Measurements from ENCODE around the gene ARHGEF25.
"Not testable (repeated sequence)": the region's sequence is repeated elsewhere in the genome, so short reads cannot be mapped to it uniquely, and the experiment has no call there.

The ARHGEF25 gene

GRCh38 chr12:57586128-57586527 is 25.1 kb upstream of the ARHGEF25 start:
- DNase-seq: no peak

DNA sequence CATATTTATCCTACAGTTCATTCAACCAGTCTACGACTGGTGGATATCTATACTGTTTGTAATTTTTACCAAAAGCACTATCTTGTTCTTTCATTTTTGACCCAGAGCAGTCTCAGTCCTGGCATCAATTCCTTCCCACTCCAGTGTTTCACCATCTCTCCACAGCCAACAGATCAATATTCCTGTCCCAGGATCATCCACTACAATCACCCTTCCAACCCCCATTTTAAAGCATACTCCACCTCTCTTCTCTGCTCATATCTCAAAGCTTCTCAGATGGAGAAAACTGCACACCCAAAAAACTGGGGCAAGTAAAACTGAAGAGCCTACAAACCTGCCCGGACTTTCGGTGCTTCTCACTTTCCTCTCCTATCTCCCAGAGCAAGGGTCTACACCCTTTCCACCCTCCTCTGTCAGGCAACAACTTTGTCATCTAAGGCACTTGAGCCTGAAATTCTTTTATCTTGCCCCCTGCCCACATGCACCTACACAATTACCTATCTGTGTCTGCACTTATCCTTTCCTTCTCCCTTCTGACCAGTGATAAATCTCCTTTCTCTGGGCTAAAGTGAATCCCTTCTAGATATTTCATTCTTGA is 24.3 kb upstream of the ARHGEF25 start:
- no peak for DNase-seq

DNA sequence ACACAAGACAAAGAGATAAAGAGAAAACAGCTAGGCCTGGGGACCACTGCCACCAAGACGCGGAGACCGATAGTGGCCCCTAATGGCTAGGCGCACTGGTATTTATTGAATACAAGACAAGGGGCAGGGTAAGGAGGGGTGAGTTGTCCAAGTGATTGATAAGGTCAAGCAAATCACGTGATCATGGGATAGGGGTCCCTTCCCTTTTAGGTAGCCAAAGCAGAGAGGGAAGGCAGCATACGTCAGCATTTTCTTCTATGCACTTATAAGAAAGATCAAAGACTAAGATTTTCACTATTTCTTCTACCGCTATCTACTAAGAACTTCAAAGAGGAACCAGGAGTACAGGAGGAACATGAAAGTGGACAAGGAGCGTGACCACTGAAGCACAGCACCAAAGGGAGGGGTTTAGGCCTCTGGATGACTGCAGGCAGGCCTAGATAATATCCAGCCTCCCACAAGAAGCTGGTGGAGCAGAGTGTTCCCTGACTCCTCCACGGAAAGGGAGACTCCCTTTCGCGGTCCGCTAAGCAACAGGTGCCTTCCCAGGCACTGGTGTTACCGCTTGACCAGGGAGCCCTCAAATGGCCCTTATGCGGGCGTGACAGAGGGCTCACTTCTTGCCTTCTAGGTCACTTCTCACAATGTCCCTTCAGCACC is 22.2 kb upstream of the ARHGEF25 start:
- DNase-seq: not testable (repeated sequence)

- no peak for DNase-seq
These were observed 20.8 kb upstream of the ARHGEF25 start for GRCh38 chr12:57590479-57590863.

- DNase-seq: no peak
These were observed 20.1 kb upstream of the ARHGEF25 start, which contains the start of gene PIP4K2C for GRCh38 chr12:57590864-57591781. PIP4K2C (plus strand) TSS chr12:57591192; CDS start chr12:57591290, 98 bp downstream.

DNA sequence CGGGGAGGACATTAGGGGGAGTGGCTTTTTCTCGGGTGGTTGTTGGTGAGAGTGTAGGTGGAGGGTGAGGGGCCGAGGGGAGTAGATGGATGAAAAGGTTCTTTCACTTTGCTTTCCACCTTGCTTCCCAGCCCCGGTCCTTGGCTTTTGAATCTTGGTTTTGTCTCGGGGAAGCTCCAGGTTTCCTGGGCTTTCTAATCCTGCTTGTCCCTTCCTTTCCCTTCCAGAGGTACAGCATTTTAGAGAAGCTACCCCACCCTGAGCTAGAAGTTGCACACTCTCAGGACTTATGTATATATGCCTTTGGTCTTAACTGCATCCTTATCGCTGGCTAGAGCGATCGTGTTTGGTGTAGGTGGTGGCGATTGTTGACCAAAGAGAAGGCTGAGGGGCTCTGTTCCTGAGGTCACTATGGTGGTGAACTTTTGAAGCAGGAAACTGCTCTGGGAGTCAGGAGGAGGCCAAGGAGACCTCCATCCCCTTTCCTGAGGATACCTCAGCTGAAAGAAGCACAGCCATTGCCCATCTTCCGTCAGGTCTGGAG is 19.4 kb upstream of the ARHGEF25 start:
- no peak for DNase-seq

- DNase-seq: no peak
These were observed 18.6 kb upstream of the ARHGEF25 start for GRCh38 chr12:57592551-57593165.

- no peak for DNase-seq
These were observed 18.0 kb upstream of the ARHGEF25 start for GRCh38 chr12:57593187-57593586.

DNA sequence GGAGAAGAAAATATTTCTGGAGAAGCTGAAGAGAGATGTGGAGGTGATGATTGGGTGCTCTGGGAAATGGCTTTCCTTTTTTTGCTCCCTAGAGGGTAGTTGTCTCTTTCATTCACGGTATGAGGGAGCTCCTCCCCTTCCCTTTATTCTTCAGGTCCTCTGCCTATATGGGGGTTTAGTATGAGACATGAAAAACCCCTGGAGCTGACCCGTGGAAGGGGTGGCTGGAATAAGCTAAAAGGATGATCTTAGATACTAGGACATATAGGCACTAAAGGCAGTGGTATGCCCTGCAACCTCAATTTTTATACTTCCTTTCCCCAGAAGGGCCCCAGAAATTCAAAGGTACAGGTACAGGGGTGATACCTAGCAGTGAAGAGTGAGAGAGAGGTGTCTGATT is 10.8 kb upstream of the ARHGEF25 start:
- no peak for DNase-seq

GRCh38 chr12:57602544-57602943 is 8.7 kb upstream of the ARHGEF25 start:
- no peak for DNase-seq

- DNase-seq: no peak
These were observed 7.9 kb upstream of the ARHGEF25 start for GRCh38 chr12:57603324-57603723.

DNA sequence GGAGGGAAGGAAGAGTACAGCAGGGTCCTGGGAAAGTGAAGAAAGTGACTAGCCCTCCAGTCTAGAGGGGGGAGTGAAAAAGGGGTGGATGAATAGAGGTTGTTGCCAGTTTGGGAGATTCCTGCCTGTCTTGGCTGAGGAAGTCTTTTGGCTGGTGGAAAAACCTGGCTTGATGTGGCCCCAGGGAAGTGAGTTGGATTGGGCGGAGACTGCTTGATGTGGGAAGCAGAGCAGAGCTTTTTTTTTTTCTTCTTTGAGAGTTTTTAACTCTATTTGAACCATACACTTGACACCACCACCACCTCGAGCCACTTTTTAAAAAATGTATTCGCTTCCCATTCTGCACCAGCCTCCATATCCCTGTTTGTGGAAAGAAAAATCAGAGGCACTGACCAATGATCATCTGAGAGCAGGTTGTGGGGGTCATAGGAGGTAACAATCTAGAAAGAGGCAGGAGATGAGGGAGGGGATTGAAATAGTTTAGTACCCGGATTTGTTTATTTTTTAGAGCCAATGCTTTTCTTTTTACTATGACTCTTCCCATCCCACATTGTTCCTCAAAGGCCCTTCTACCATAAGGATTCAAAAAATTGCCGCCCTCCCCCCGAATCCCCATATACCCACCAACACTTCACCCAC is 7.3 kb upstream of the ARHGEF25 start:
- DNase-seq: no peak

DNA sequence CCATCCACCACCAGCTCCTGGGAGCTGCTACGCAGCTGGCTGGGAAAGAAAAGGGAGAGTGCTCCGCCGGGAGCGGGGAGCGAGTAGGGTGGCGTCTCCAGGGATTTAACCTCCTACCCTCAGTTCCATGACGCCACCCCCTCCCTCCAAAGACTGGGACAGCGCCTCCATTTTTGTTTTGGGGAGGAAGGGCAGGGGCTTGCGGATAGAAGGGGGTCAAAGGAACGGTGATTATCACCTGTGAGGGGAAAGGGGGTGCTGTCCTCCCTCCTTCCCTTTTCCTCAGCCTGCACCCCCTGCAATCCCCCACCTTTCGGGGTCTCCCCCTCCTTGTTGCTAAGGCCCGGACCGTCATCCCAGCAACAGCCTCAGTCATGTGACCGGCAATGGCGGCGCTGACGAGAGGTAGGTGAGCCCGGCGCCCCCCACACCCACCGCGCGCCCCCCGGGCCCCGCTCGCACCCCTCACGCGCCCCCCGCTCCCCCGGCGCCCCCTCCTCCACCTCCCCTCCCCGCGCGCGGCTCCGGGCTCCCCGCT is 6.7 kb upstream of the ARHGEF25 start, which contains the start of gene DTX3:
DTX3 (plus strand) TSS at position 371 of the 538 bp plus-strand sequence. CDS start 1,694 bp downstream, outside the sequence.
- no peak for DNase-seq

DNA sequence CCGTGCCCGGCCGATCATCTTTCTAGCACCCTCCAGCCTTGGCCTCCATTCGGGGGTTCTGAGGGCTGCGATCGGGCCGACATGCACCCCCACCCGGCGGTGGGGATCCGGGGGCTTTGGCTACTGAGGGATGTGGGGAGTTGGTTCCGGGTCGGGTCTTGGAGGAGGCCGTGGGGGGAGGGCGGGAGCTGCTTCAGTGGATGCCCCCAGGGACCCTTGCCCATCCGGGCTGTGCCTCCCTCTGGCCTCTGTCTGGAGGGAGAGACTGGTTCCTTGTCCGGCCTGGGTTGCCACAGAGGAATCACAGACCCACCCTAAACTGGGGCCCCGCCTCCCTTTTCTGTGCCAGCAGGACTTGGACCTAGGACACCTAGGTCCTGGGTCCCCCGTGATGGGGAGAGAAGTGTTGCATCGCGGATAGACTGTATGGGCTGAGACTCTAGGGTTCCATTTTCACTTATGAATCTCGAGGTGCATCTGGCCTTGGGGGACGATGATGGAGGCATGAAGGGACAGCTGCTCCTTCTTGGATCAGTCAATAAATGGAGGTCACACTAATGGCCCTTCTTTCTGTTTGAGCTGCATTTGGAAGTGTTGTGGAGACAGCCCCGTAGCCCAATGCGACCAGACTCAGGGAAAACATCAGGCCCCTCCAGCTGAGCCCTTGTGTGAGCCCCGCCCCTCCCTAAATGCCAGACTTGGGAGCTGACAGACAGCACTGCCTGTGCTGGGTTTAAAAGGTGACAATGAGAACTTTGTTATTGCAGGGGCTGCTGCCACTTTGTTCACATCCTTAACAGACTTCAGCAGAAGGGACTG is 6.0 kb upstream of the ARHGEF25 start:
- no peak for DNase-seq

DNA sequence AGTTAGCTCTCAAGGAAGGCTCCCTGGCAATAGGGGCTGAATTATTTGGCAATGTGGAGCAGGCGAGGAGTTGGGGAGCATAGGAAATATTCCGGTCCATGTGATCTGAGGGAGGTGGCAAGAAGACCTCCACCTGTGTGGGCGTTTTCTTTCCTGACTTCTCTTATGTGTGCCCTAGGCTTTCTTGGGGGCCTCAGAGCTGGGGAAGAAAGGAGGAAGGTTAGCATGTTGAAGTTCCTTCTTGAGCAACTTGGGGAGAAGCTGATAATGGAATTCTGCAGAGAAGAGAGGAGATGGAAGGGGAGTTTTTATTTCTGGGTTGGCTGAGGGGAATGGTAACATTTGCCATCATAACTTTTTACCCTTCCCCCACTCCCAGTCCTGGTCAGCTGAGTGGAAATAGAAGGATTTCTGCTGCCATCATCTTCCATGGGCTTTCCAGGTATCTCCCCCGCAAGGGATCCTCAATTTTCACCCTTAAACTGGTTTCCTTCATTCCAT is 5.4 kb upstream of the ARHGEF25 start:
- DNase-seq: no peak

DNA sequence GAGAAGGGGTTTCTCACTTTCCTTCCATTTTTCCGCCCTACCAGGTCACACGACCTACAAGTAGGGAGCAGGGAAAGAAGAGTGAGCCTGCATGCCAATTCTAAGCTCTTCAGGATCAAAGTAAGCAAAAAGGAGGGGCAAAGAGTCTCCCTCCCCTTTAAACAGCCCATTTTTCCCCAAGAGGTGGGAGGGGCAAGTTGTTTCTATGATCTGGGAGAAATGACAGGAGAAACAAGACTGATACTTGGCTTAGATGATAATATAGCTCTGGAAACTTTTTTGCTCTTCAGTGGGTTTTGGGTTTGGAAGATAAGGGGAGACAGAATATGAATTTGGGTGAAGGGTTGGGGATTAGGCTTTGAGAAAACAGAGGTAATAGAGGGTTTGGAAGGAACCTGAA is 4.8 kb upstream of the ARHGEF25 start:
- DNase-seq: no peak

- DNase-seq: no peak
These were observed 4.4 kb upstream of the ARHGEF25 start for GRCh38 chr12:57606821-57607220.

GRCh38 chr12:57607958-57608663 is 3.1 kb upstream of the ARHGEF25 start:
- DNase-seq: no peak

DNA sequence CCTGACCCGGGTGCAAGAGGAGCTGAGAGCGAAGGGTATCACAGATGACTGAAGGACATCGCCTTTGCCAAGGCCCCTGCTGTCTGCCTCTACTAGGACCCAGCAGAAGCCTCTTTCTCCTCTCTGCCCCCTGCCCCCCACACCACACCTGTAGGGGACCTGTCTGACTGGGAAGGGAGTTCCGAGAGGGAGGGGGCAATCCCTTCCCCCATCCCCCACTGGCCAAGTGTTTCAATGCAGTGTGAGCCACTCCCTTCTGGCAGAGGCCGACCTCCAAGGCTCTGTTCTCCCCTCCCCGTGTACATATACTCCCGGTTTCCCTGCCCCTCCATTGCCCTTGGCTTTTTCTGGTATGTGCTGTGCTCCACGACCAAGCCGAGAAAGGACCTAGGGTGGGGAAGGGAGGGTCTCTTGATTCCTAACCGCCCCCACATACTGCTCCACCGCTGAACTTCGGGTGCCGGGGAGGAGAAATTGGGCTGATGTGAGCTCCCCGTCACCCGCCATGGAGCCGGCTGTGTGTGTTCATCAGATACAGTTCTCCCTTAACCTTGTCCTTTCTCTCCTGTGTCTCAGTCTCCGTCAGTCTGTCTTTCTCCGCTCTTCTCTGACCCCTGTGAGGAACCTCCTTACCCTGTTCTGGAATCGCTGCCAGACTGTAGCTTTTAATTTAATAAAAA is 2.0 kb upstream of the ARHGEF25 start:
- DNase-seq: no peak
